Measurements from ENCODE around the gene RNASE13.
A peak's percentile ranks its signal among the peaks of the same experiment; 100 is the strongest.
"Not testable (repeated sequence)": the region's sequence is repeated elsewhere in the genome, so short reads cannot be mapped to it uniquely, and the experiment has no call there.

The RNASE13 gene

DNA sequence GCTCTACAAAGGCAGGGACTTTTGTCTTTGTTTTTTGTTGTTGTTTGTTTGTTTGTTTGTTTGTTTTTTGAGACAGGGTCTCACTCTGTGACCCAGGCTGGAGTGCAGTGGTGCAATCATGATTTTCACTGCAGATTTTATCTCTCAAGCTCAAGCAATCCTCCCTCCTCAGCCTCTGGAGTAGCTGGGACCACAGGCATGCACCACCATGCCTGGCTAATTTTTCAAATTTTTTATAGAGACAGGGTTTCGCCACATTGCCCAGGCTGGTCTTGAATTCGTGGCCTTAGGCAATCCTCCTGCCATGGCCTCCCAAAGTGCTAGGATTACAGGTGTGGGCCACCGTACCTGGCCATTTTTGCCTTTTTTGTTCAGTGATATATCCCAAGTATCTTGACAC lies 6.3 kb upstream of the RNASE13 start:
- DNase-seq = not testable (repeated sequence)

DNA sequence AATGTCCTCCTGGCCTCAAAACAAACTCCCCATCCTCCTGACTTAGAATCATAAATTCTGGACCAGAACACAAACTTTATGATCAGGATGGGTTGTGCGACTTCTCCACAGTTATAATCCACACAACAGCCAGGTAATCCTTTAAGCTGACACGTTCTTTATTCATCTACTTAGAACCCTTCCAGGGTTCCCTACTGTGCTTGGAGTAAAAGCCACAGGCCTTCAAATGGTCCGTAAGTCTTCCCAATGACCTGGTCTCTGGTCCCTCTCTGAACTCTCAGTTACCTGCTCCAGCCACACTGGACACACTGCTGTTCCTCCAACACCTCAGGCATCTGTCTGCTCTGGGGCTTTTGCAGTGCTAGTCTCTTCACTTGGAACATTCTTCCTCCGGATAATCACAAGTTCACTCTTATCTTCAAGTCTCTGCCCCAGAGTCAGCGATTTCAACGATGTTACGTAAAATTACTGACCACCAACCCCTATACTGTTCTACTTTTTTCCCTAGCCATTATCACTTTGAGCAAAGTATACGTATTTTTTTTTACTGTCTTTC lies 5.8 kb upstream of the RNASE13 start:
- DNase-seq = no peak

DNA sequence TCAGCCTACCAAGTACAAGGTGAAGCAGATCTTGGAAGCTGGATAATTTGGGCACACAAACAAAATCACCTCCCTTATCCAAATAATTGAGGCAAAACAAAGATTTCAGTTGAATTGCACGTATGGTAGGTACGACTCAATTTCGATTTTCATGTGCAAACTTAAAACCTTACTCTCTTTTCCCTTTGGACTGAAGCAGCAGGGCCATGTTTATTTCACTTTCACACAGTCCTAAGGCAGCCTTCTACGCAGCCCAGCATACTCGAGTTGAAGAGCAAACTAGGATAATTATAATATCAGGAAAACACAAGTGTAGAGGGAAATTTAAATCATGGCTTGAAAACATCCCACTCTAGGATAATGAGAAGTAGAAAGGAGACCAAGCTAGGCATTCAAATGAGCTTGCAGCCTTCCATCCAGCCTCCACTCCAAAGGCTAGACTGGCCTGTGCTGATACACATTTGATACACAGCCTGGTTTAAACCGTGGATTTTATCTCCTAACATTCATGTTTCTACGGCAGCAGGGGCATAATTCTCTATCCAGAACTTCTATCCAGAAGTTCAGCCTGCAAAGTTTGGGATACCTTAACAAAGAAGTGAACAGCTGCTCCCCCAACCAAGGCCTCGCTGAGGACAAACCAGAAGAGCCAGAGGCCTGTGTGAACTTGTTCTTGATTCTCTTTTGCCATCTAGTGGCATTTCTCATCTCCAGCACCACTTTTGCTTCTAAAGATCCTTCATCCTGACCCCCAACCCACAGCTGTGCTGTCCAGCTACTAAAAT lies 5.2 kb upstream of the RNASE13 start:
- peak; percentile 10 for DNase-seq

DNA sequence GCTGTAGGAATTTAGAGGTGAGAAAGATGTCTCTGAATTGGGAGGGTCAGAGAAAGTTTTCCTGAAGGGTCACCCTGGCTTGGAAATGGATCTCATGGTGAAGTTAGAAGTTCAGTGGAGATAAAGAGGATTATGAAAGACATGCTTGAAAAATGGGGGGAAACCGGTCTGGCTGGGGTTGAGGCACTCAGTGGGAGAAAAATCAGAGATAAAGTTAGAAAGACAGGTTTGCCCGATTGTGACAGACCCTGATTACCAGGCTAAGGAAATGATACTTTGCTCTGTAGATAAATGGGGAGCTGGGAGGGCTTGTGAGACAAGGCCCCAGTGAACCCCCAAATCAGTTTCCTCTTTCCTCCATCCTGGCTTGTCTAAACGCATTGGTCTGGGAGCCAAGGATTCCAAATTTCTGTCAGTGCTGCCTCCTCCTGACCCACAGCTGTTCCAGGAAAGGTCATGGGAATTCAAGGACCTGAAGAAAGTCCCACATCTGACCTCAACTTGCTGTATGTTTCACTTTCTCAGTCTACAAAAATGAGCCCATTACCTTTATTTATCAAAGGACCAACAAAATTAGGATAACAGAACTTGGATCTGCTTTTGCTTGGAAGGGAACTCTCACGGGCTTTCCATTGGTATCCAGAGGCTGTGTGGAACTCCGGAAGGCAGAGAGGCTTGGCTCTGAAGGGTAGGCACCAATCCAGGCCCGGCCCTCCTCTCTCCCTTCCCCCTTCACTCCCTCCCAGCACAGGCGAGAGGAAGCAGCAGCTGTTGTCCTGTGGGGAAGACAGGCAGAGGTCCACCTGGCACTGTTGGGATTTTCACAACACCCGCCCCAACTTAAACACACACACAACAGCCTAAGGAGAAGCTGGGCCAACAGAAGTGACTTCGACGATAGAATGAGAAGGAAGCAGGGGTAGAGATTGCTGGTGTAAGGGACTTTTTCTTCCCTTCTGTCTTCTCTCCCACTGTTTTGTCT lies 4.1 kb upstream of the RNASE13 start:
- no peak for DNase-seq

DNA sequence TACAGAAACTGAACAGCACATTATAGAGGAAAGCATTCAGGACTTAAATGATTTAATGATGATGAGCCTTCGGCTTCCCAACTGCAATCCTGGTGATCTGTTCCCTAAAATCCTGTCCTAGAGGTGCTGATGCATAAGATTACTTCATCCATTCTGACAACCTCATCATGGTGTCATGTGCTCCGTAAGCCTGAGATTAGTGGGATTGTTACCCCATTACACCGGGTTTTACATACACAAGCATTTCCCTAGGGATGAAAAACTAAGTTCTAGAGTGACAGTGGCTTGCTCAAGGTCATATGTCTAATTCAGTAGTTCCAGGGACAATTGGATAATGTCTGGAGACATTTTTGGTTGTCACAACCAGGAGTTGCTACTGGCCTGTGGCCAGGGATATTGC lies 2.5 kb upstream of the RNASE13 start:
- DNase-seq = no peak

DNA sequence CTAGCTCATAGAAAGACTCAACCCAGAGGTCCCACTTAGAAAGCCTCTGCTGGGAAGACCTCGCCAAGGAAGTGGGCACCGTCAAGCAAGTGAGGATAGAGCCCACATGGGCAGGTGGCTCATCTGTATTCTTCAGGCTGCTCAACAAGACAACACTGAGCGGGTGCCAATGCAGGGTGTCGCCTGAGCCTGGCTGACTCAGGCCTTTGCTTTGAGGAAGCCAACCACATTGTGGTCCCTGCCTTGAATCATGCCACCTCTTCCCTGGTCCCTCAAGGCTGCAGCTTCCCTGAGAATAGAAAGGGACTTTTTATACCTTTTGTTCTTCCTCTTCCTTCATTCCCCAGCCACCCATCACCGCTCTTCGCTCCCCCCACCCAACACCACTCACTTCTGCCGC lies 2.1 kb upstream of the RNASE13 start:
- DNase-seq = no peak

DNA sequence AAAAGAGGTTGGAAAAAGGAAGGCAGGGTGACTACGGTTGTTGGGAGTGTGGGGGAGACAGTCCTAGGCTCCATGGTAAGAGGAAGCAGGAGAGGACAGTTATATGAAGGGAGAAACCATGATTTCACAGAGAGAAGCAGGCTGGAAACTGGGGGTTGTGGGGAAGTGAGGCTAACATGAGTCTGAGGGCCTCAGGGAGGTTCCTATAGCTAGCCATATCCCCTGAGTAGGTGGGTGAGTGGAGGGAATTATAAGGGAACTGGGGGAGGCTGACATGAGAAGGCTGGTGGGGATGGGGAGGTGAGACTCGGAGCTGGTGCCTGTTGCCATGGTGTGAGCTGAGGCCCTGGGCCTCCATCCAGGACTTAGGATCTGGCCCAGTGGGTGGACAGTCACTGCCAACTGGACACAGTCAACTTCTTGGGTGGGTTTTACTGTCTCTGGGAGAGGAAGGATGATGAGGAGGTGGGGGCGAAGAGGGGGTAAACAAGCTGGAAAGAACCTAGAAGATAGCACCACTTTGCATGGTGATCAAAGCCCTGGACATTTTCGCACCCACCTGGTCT lies 1.4 kb downstream of the RNASE13 start:
- no peak for DNase-seq

DNA sequence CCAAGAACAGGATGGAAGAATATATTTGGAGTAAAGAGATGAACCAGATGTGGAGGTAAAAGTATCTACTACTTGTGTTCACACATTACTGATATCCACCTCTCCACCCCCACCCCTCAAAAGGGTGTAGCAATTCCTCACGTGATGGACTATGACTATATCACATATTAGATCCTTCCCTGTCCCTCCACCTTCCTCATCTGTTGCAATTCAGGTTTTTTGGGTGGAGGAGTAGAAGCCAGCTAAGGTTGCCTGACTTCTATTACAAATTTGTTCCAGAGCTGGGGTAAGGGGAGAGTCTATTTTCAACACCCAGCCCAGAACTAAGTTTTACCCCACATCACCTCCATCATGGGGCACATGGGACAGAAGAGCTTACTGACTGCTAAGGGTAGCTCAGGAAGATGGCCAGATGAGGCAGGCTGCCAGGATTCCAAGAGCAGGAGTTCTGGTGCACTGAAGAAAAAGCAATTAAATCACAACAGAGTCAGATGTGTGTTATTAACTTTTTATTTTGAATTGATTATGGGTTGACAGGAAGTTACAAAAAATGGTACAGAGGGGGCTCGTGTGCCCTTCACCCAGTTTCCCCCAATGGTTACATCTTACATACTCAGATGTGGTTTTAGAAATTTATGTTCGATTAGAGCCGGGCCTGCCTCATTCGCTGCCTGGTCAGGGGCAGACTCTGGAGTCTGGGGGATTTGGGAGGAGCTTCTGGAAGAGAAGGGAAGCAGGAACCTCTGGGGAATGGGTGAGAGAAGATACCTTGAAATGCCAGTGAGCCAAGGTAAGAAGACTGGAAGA lies 2.1 kb downstream of the RNASE13 start:
- DNase-seq = no peak

DNA sequence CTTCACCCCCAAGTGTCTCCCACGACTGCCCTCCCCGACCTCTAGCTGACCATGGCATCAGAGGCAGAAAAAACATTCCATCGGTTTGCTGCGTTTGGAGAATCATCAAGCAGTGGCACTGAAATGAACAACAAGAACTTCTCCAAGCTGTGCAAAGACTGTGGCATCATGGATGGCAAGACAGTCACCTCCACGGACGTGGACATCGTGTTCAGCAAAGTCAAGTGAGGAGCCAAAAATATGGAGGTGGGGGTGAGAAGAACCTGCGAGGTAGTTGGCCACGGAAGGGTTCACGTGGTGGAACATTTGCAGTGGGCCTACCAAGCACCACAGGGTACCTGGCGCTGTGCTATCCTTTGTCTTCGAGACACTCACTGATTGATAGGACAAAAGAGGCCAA lies 4.1 kb downstream of the RNASE13 start:
- no peak for DNase-seq

DNA sequence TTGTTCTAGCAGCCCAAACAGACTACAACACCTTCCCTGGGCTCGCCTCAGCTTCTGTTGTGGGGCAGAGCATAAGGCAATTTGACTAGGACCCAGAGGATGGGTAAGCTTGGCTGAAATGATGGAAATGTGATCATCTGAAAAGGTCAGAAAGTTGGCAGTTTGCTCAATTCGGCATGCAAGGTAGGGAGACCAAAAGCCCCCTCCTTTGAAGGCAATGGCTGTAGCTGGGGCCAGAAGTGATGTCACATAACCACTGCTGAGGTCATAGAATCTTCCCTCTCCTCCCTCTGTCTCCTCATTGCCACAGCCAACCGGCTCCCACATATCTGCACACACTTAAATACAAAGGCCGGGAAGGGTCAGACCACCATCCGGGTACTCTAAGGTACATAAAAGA lies 4.7 kb downstream of the RNASE13 start, which contains the start of gene TPPP2:
Gene TPPP2, plus strand, starts transcription at position 301 of the 400 bp plus-strand sequence. CDS start 365 bp downstream, outside the sequence.
- no peak for DNase-seq

DNA sequence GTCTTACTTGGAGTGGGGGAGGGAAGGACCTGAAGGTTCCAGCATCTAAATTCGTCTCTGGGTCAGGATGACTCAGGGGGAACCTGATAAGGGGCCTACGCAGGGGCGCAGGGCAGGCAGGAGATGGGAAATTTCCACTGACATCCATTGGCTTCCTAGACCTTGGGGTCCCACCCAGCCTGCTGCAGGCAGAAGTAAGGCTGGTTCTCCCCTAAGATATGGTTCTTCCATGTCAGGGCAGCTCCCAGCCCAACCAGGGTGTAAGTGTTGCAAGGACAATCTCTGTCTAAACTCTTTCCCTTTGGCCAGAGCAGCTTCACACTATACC lies 7.7 kb downstream of the RNASE13 start:
- no peak for DNase-seq

DNA sequence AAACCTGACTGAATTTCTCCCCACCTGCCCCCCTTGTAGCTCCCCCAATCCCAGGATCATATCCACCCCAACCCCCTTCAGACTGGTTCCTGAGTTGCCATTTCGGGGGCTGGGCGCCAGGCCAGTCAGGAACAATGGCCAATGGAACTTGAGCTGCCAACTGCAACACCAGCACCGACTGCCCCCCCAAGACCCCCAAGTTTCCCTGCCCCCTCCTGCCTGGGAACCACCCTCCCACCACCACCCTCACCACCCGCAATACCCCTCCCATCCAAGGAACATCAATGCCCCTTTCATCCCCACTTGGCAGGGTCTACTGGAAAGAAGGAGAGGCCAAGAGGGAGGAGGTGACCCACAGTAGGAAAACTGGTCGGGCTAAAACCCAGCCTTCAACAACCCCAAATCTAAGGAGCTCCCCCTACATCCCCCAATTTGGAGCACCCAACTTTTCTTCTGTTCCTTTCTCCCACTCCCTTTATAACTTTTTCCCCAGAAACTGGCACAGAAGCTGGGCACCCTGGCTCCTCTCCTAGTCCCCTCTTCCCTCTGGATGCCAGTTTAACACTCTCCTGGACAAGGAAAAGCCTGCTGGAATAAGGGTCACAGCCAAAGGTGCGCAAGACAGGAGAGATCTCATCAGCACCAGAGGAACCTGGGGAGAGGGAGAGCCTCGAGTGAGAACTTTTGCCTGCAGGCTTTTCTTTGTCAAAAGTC lies 8.2 kb downstream of the RNASE13 start:
- DNase-seq = no peak

DNA sequence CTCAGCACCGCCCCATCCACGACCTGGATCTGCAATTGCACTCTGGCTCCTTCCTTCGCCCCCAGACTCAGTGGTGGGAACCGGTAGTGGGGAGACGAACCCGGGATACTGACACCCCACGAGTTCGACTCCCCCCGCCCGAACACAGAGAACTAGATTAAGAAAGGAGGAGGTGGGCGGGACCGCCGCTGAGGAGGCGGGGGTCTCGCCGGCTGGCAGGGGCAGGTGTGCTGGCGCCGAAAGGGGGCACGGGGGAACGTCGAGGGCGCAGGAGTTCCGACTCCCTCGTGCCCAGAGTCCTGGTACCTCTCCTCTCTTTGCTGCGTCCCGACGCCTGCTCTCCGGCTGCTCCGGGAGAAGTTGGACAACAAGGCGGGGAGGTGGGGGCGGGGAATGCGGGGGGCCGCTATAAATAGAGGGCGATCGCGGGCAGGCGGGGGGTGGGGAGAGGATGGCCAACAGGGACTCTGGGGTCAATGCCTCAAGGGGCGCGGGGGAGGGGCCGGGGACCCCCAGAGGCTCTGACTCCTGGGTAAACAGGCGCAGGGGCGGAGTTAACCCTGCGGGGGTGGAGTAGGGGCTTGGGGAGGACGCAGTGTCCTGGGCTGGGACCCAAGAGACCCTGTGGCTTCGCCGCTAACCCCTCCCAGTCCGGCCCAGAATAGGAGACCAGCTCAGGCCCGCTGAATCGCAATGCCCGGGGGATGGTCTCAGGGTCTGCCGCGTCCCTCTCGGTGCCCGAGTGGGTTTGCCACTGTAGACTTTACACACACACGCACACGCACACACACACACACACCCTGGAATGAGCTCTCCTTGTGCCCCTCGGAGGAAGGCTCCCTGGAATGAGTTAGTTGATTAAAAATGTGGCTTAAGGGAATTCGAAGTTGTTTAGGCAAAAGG lies 9.0 kb downstream of the RNASE13 start:
- peak; percentile 23 for DNase-seq

DNA sequence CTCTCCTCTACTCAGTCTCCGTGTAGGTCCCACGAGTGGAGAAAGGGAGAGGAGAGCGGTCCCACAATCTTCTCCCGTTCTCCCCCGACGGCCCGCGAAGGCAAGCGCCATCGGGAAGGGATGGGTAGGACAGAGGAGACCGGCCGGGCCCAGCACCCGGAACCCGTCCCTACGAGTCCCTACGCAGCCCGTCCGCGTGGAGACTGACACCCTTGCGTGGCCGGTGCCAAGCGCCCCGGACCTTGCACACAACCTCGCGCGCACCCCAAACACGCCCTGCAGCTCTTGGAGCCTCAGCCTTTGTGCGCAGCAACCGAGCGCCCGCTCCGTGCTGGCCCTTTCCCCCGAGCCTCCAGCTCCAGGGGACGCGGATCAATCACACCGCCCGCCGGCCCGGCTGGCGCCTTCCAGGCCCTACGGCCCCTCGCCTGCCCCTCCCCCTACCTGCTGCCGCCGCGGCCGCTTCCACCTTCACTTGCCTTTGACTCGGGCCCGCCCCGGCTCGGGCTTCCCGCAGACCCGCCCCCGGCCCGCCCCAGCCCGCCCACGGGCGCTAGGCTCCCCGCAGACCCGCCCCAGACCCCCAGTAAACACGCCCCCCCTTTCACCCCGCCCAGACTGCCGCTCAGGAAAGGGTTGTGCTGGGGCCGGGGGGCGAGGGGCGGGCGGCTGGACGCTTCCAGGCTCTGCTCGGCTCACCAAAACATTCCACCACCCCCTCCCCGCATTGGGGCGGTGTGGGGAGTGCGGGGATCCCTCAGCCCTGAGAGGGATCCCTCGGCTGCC lies 9.8 kb downstream of the RNASE13 start, which contains the start of gene NDRG2:
Gene NDRG2, minus strand, starts transcription at position 477 of the 786 bp plus-strand sequence. CDS start 1,746 bp downstream, outside the sequence.
- peak; percentile 66 for DNase-seq

DNA sequence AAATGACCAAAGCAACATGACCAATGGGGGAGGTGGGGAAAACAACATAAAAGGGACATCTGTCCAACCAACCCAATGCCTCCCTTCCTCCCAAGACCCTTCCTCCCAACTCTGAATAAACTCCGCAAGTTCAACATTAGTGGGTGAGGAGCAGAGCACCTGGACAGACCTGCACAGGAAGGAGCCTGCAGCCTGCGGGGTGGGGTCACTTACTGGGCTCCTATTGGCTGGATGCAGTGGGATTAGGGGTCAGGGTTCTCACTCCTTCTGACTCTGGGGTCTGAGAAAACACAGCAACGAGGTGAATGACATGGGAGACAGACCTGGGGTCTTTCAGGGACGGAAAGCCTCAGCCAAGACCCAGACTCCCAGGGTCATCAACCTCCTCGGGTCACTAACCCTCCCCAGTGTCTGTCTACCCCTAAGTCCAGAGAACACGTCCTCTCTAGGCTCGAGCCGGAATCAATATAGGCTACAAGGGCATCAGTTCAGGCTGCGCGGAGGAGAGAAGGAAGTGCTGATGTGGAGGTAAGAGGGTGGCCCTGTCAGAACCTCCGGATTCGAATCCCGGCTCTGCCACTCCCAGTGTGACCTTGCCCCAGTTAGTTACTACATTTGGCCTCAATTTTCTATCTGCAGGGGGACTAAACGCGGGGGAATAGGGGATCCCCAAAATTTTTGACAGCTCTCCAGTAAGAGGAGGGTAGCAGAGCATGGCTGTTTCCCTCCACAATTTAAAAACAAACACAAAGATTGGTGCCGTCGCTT lies 10.6 kb downstream of the RNASE13 start:
- no peak for DNase-seq

DNA sequence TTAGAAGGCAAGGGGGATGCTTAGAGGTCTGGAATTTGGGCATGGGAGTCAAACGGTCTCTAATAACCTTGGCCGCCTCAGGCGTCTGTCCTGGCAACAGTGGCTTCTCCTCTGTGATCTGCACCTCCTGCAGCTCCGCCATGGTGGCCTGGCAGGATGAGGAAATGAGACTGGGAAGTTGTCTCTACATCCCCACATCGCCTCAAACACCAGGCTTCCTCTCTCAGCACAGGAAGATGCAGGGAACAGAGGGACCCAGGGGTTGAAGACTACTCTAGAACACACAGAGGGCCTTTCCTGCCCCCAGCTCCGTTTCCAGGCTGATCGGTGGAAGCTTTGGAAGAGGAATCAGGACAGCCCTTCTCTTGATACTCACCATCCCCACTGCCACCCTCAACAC lies 11.4 kb downstream of the RNASE13 start:
- DNase-seq = no peak

DNA sequence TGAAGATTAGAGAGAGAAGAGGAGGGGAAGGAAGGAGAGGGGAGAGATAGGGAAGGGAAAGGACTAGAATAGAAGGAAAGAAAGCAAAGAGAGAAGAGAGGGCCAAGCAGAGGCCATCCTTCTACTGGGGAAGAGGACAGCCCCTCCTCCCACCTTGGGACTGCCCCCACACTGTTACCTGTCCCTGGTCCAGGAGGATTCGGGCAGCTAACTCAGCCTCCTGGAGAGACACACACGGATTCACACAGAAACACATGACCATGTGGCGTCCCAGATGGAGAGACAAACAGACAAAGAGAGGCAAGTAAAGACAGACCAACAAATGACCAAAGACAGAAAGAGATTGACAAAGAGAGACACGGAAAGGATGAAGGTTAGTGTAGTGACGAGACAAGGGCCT lies 11.9 kb downstream of the RNASE13 start:
- DNase-seq = no peak

DNA sequence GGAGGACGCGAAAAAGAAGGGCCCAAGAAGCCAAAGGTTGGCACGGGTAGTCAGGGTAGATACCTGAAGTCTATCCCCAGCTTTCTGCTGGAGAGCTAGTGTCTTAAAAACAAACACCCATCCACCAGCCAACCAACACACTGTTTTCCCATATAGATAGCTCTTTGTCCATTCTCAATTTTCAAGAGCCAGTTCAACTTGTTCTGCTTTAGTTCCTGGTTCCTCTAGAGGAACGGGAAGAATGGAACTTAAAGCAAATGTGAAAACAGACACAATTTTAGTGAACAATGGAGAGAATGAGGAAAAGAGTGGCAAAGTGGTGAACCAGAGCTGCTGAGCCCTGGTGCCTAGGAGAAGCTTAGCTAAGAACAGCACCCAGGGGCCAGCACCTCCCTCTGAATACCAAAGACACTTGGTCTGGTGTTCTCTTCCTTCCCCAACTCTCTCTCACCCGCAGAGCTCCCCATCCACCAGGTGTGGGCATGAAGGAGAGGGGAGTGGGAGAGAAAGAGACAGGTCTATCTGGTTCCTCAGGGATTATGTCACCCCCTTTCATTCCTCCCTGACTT lies 13.5 kb downstream of the RNASE13 start:
- no peak for DNase-seq

Measured in activated CD4-positive, alpha-beta T cell treated with anti-CD3 and anti-CD28 coated beads for 48 hours (primary cell).